ENCODE measurements around the gene TLE6. TPM values are rescaled to one million over a fixed set of nuclear protein-coding genes. Genes with fewer than 3 reads are reported as not detected.
"Not testable (repeated sequence)": the region's sequence is repeated elsewhere in the genome, so short reads cannot be mapped to it uniquely, and the experiment has no call there.

TLE6 gene
- 10 to 100 TPM in 1 of 4 donors, 1 to 10 TPM in 3; 1.9 to 10.5 (median 7.5) TPM for polyA plus RNA-seq (ENCODE audit: insufficient read length in 4 of 4)

GRCh38 chr19:2977001-2977745, at the start of gene TLE6:
Gene TLE6, plus strand, starts transcription at chr19:2977564. Its CDS starts 670 bp downstream, at chr19:2978234.
- peak; percentile 81 to 88 (median 84) for DNase-seq (ENCODE audit: low read depth in 4 of 4, low spot score in 3 of 4)

GRCh38 chr19:2933490-2933910, 43.9 kb upstream of the TLE6 start:
- DNase-seq (ENCODE audit: low read depth in 4 of 4, low spot score in 3 of 4): no peak

- DNase-seq (ENCODE audit: low read depth in 4 of 4, low spot score in 3 of 4): not testable (repeated sequence)
Observed at GRCh38 chr19:2935863-2936262, 41.5 kb upstream of the TLE6 start.

GRCh38 chr19:2942928-2943640, 34.3 kb upstream of the TLE6 start:
- no peak for DNase-seq (ENCODE audit: low read depth in 4 of 4, low spot score in 3 of 4)

- no peak for DNase-seq (ENCODE audit: low read depth in 4 of 4, low spot score in 3 of 4)
Observed at GRCh38 chr19:2944403-2944774, 33.0 kb upstream of the TLE6 start.

- DNase-seq (ENCODE audit: low read depth in 4 of 4, low spot score in 3 of 4): peak; percentile 98 to 99 (median 99)
Observed at GRCh38 chr19:2944775-2945574, 32.4 kb upstream of the TLE6 start, which contains the start of gene ZNF77. Gene ZNF77, minus strand, starts transcription at chr19:2944971. Its CDS starts 131 bp downstream, at chr19:2944840.

GRCh38 chr19:2945575-2946184, 31.7 kb upstream of the TLE6 start:
- no peak for DNase-seq (ENCODE audit: low read depth in 4 of 4, low spot score in 3 of 4)

GRCh38 chr19:2949939-2950285, 27.5 kb upstream of the TLE6 start:
- DNase-seq (ENCODE audit: low read depth in 4 of 4, low spot score in 3 of 4): no peak

GRCh38 chr19:2950286-2951124, 26.9 kb upstream of the TLE6 start:
- DNase-seq (ENCODE audit: low read depth in 4 of 4, low spot score in 3 of 4): peak; percentile 99 to 100 (median 99)

GRCh38 chr19:2952953-2953481, 24.3 kb upstream of the TLE6 start:
- peak in 1 of 4 donors; percentile 45 for DNase-seq (ENCODE audit: low read depth in 4 of 4, low spot score in 3 of 4)

- no peak for DNase-seq (ENCODE audit: low read depth in 4 of 4, low spot score in 3 of 4)
Observed at GRCh38 chr19:2957160-2957559, 20.2 kb upstream of the TLE6 start.

GRCh38 chr19:2960120-2960519, 17.2 kb upstream of the TLE6 start:
- no peak for DNase-seq (ENCODE audit: low read depth in 4 of 4, low spot score in 3 of 4)

GRCh38 chr19:2962018-2962670, 15.2 kb upstream of the TLE6 start:
- peak in 1 of 4 donors; percentile 75 for DNase-seq (ENCODE audit: low read depth in 4 of 4, low spot score in 3 of 4)

- no peak for DNase-seq (ENCODE audit: low read depth in 4 of 4, low spot score in 3 of 4)
Observed at GRCh38 chr19:2963122-2963521, 14.2 kb upstream of the TLE6 start.

GRCh38 chr19:2963631-2964030, 13.7 kb upstream of the TLE6 start:
- DNase-seq (ENCODE audit: low read depth in 4 of 4, low spot score in 3 of 4): not testable (repeated sequence)

GRCh38 chr19:2964874-2965273, 12.5 kb upstream of the TLE6 start:
- no peak for DNase-seq (ENCODE audit: low read depth in 4 of 4, low spot score in 3 of 4)

GRCh38 chr19:2967972-2968371, 9.4 kb upstream of the TLE6 start:
- no peak for DNase-seq (ENCODE audit: low read depth in 4 of 4, low spot score in 3 of 4)

- DNase-seq (ENCODE audit: low read depth in 4 of 4, low spot score in 3 of 4): no peak
Observed at GRCh38 chr19:2969104-2969504, 8.3 kb upstream of the TLE6 start.

All from left renal pelvis (tissue), 4 donors.